Neural cell (in vitro differentiated cells): ENCODE data around the gene PEX12. TPM values are rescaled to one million over a fixed set of nuclear protein-coding genes. Genes with fewer than 3 reads are reported as not detected.
"Not testable (repeated sequence)": the region's sequence is repeated elsewhere in the genome, so short reads cannot be mapped to it uniquely, and the experiment has no call there.

ENCODE experiments used
- H2AFZ ChIP-seq: fragments of 200-600, 300-800 bp; sonication (generic), shearing (Covaris generic); 2 replicates; pipeline ENCODE4 v1.6.0; 2014; ENCODE audit warnings: low read depth, mild to moderate bottlenecking, antibody characterized with exemption, low read length, moderate library complexity
- H3F3A ChIP-seq: fragments of 200-600 bp; shearing (Covaris generic); 2 replicates; pipeline ENCODE4 v1.6.1; 2016; ENCODE audit warnings: mild to moderate bottlenecking, moderate library complexity, mixed read lengths, antibody characterized with exemption, low read length; ENCODE audit not compliant: insufficient read depth, poor library complexity, severe bottlenecking
- H3K27ac ChIP-seq: fragments of 200-600, 300-800 bp; sonication (generic), shearing (Covaris generic); 2 replicates; pipeline ENCODE4 v1.5.1; 2014; ENCODE audit warnings: mild to moderate bottlenecking, low read length, moderate library complexity
- H3K27me3 ChIP-seq: fragments of 300-800, 200-600 bp; sonication (generic), shearing (Covaris generic); 2 replicates; pipeline ENCODE4 v1.6.0; 2014; ENCODE audit warnings: mild to moderate bottlenecking, low read depth, low read length, moderate library complexity; ENCODE audit not compliant: insufficient read depth
- H3K36me3 ChIP-seq: fragments of 300-800, 200-600 bp; sonication (generic), shearing (Covaris generic); 2 replicates; pipeline ENCODE4 v1.5.1; 2014; ENCODE audit warnings: mild to moderate bottlenecking, antibody characterized with exemption, low read length, moderate library complexity; ENCODE audit not compliant: insufficient read depth
- H3K4me2 ChIP-seq: fragments of 300-800, 200-600 bp; sonication (generic), shearing (Covaris generic); 2 replicates; pipeline ENCODE4 v1.6.0; 2014; ENCODE audit warnings: mild to moderate bottlenecking, low read length
- H3K4me3 ChIP-seq: fragments of 300-800, 200-600 bp; sonication (generic), shearing (Covaris generic); 2 replicates; pipeline ENCODE4 v1.5.1; 2014; ENCODE audit warnings: mild to moderate bottlenecking, low read length, moderate library complexity
- H3K79me2 ChIP-seq: fragments of 200-600 bp; shearing (Covaris generic); replicated peaks from 2 replicates; pipeline ENCODE4 v1.6.0; 2014; ENCODE audit warnings: mild to moderate bottlenecking, low read length, moderate library complexity; ENCODE audit not compliant: insufficient read depth
- H3K9ac ChIP-seq: fragments of 300-800, 200-600 bp; sonication (generic), shearing (Covaris generic); 2 replicates; pipeline ENCODE4 v1.6.1; 2016; ENCODE audit warnings: mild to moderate bottlenecking, low read length, mixed read lengths
- H3K9me2 ChIP-seq: fragments of 200-600 bp; shearing (Covaris generic); 2 replicates; pipeline ENCODE4 v1.6.1; 2016; ENCODE audit warnings: mild to moderate bottlenecking, low read length, mixed read lengths; ENCODE audit not compliant: insufficient read depth
- H3K9me3 ChIP-seq: fragments of 200-600, 300-800 bp; sonication (generic), shearing (Covaris generic); 2 replicates; pipeline ENCODE4 v1.6.1; 2016; ENCODE audit warnings: mild to moderate bottlenecking, mixed run types, low read length, moderate library complexity, mixed read lengths
- H4K20me1 ChIP-seq: fragments of 200-600 bp; shearing (Covaris generic); 2 replicates; pipeline ENCODE4 v1.6.1; 2016; ENCODE audit warnings: mild to moderate bottlenecking, mixed run types; ENCODE audit not compliant: insufficient read depth
- EP300 ChIP-seq: fragments of 450-650 bp; conservative IDR thresholded peaks from 2 replicates; pipeline ENCODE4 v1.6.1; 2014; ENCODE audit warnings: antibody characterized with exemption, mild to moderate bottlenecking, moderate library complexity; ENCODE audit not compliant: poor library complexity, severe bottlenecking
- EZH2 ChIP-seq: fragments of 200-600, 300-800 bp; shearing (Covaris generic), sonication (generic); IDR thresholded peaks from 2 replicates; pipeline ENCODE4 v1.6.1; 2014; ENCODE audit warnings: antibody characterized with exemption, low read length, borderline replicate concordance, mild to moderate bottlenecking; ENCODE audit not compliant: insufficient read depth, poor library complexity, severe bottlenecking
- MXI1 ChIP-seq: fragments of 450-650 bp; conservative IDR thresholded peaks from 2 replicates; pipeline ENCODE4 v1.6.1; 2014; ENCODE audit warnings: antibody characterized with exemption, mild to moderate bottlenecking; ENCODE audit not compliant: poor library complexity, severe bottlenecking
- POLR2AphosphoS5 ChIP-seq: IDR thresholded peaks from 2 replicates; pipeline ENCODE4 v1.6.1; 2012
- RAD21 ChIP-seq: fragments of 450-650 bp; conservative IDR thresholded peaks from 2 replicates; pipeline ENCODE4 v1.6.1; 2014; ENCODE audit warnings: antibody characterized with exemption, mild to moderate bottlenecking, moderate library complexity
- SMC3 ChIP-seq: fragments of 450-650 bp; conservative IDR thresholded peaks from 2 replicates; pipeline ENCODE4 v1.6.1; 2014; ENCODE audit warnings: antibody characterized with exemption, mild to moderate bottlenecking, moderate library complexity; ENCODE audit not compliant: poor library complexity
- TAF1 ChIP-seq: IDR thresholded peaks from 2 replicates; pipeline ENCODE4 v1.6.1; 2012; ENCODE audit warnings: low read depth
- polyA plus RNA-seq: library from polyadenylated mRNA; depleted of rRNA; stranded (reverse); fragments of >200 nt; gene quantifications from 2 replicates; pipeline ENCODE4 v1.2.3, GENCODE V29; 2014
- TF ChIP-seq, protein P1 (sequence below): IDR thresholded peaks from 2 replicates; pipeline ENCODE4 v1.6.1; 2012; ENCODE audit warnings: borderline replicate concordance
- TF ChIP-seq, protein P2 (sequence below): fragments of 450-650 bp; IDR thresholded peaks from 2 replicates; pipeline ENCODE4 v1.5.1; 2014; ENCODE audit warnings: antibody characterized with exemption, mild to moderate bottlenecking, moderate library complexity; ENCODE audit not compliant: poor library complexity, severe bottlenecking

The PEX12 gene
- polyA plus RNA-seq, 1 donor from 2014 or later: 3.8 TPM

- TF ChIP-seq EZH2: no peak
- TF ChIP-seq EP300: no peak
- TF ChIP-seq RAD21: no peak
- TF ChIP-seq TAF1: no peak
- TF ChIP-seq SMC3: no peak
- TF ChIP-seq POLR2AphosphoS5: no peak
- TF ChIP-seq, protein P1, sequence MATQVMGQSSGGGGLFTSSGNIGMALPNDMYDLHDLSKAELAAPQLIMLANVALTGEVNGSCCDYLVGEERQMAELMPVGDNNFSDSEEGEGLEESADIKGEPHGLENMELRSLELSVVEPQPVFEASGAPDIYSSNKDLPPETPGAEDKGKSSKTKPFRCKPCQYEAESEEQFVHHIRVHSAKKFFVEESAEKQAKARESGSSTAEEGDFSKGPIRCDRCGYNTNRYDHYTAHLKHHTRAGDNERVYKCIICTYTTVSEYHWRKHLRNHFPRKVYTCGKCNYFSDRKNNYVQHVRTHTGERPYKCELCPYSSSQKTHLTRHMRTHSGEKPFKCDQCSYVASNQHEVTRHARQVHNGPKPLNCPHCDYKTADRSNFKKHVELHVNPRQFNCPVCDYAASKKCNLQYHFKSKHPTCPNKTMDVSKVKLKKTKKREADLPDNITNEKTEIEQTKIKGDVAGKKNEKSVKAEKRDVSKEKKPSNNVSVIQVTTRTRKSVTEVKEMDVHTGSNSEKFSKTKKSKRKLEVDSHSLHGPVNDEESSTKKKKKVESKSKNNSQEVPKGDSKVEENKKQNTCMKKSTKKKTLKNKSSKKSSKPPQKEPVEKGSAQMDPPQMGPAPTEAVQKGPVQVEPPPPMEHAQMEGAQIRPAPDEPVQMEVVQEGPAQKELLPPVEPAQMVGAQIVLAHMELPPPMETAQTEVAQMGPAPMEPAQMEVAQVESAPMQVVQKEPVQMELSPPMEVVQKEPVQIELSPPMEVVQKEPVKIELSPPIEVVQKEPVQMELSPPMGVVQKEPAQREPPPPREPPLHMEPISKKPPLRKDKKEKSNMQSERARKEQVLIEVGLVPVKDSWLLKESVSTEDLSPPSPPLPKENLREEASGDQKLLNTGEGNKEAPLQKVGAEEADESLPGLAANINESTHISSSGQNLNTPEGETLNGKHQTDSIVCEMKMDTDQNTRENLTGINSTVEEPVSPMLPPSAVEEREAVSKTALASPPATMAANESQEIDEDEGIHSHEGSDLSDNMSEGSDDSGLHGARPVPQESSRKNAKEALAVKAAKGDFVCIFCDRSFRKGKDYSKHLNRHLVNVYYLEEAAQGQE: no peak
- no peak for TF ChIP-seq MXI1
- TF ChIP-seq, protein P2, sequence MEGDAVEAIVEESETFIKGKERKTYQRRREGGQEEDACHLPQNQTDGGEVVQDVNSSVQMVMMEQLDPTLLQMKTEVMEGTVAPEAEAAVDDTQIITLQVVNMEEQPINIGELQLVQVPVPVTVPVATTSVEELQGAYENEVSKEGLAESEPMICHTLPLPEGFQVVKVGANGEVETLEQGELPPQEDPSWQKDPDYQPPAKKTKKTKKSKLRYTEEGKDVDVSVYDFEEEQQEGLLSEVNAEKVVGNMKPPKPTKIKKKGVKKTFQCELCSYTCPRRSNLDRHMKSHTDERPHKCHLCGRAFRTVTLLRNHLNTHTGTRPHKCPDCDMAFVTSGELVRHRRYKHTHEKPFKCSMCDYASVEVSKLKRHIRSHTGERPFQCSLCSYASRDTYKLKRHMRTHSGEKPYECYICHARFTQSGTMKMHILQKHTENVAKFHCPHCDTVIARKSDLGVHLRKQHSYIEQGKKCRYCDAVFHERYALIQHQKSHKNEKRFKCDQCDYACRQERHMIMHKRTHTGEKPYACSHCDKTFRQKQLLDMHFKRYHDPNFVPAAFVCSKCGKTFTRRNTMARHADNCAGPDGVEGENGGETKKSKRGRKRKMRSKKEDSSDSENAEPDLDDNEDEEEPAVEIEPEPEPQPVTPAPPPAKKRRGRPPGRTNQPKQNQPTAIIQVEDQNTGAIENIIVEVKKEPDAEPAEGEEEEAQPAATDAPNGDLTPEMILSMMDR: no peak
- no peaks in the 10 kb centered on the region for H3F3A ChIP-seq
- no peak overlapping the region for H3K4me2 ChIP-seq
- H3K79me2 ChIP-seq: peaks cover 17% of the 10 kb centered on the region
- no peaks in the 10 kb centered on the region for H3K27me3 ChIP-seq
- no peak overlapping the region for H2AFZ ChIP-seq
- H3K27ac ChIP-seq: no peak overlapping the region
- no peak overlapping the region for H3K4me3 ChIP-seq
- H3K9ac ChIP-seq: no peak overlapping the region
- H4K20me1 ChIP-seq: no peaks in the 10 kb centered on the region
- H3K36me3 ChIP-seq: no peaks in the 10 kb centered on the region
- H3K9me2 ChIP-seq: no peaks in the 10 kb centered on the region
- no peaks in the 10 kb centered on the region for H3K9me3 ChIP-seq
Measured at GRCh38 chr17:35566968-35567367, 11.4 kb downstream of the PEX12 start.

DNA sequence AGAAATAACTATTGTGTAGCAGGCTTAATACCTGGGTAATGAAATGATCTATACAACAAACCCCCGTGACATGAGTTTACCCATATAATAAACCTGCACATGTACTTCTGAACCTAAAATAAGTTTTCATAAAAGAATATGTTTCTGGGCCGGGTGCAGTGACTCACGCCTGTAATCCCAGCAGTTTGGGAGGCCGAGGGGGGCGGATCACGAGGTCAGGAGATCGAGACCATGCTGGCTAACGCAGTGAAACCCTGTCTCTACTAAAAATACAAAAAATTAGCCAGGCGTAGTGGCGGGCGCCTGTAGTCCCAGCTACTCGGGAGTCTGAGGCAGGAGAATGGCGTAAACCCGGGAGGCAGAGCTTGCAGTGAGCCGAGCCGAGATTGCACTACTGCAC lies 15.2 kb downstream of the PEX12 start:
- H3K27me3 ChIP-seq, H3K4me3 ChIP-seq, H3K9ac ChIP-seq, H2AFZ ChIP-seq, H3K36me3 ChIP-seq, H3K27ac ChIP-seq, H3K9me2 ChIP-seq, H3F3A ChIP-seq, H3K79me2 ChIP-seq, H3K4me2 ChIP-seq, H3K9me3 ChIP-seq, H4K20me1 ChIP-seq: not testable (repeated sequence)

- Histone ChIP-seq H3K27ac (no peak within 1 kb of the TSS), H3K27me3 (peaks cover 6% of the 10 kb centered on the region)
Measured at GRCh38 chr17:35560703-35561102, 17.7 kb downstream of the PEX12 start, which contains the start of gene SLFN14. Gene SLFN14, minus strand, starts transcription at chr17:35560819. Its CDS starts 2,757 bp downstream, at chr17:35558062.

More at GRCh38 chr17:35560703-35561102, 17.7 kb downstream of the PEX12 start, which contains the start of gene SLFN14:
- Histone ChIP-seq H3K9me3 (no peaks in the 10 kb centered on the region), H3K9ac (no peak within 1 kb of the TSS), H3K36me3 (no peaks in the 10 kb centered on the region), H2AFZ (no peak within 1 kb of the TSS), H3K4me2 (no peak within 1 kb of the TSS), H3K9me2 (no peaks in the 10 kb centered on the region), H4K20me1 (no peaks in the 10 kb centered on the region), H3K79me2 (no peaks in the 10 kb centered on the region), H3K4me3 (no peak within 1 kb of the TSS), H3F3A (no peaks in the 10 kb centered on the region)
- TF ChIP-seq, protein P2: no peak
- TF ChIP-seq, protein P1: no peak
- no peak for TF ChIP-seq EP300
- no peak for TF ChIP-seq SMC3
- no peak for TF ChIP-seq RAD21
- TF ChIP-seq TAF1: no peak
- TF ChIP-seq MXI1: no peak
- TF ChIP-seq POLR2AphosphoS5: no peak
- no peak for TF ChIP-seq EZH2
